NCI-H1417 treated with DMSO at 0.1 percent for 48 hours (cell line): ENCODE measurements around the gene UQCC2.

Experiments used
- DNase-seq: peaks from one replicate; lab custom pipeline; 2025; lab: John Stamatoyannopoulos, UW

The UQCC2 gene

DNA sequence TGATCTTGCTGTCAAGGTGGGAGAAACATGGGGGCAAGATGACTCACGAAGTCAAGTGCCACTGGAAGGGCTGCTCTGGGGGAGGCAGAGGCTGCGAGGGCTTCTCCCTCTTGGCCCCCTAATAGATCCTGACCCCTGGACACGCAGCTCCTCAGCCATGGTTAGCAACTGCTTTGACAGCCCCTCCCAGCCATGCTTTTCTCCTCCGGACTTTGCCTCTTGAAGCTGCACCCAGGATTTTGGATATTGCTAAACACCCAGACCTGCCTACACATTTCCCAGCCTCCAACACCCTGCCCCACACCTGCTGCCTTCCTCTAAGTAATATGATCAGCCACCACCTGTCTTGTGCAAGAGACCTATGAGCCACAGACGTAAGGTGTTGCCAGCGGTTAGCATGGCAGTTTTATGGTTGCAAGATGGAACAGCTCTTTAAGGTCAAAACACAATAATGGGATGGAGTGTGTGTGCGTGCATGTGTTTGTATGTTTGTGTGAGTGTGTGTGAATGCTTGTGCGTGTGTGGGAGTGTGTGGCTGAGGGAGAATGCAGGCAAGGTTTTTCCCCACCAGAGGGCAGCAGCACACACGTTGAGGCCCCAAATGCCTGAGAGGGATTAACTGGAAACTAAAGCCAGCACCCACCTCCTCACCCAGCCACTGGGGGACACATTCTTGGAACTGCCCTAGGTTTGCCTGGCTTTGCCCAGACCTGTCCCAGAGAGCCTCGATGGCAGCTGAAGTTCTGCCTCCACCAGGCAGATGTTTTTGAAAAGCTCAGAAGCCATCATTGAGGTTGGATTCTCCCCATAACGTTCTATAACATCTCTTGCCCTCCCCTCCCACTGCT lies 32.7 kb upstream of the UQCC2 start:
- peak; percentile 49 for DNase-seq

DNA sequence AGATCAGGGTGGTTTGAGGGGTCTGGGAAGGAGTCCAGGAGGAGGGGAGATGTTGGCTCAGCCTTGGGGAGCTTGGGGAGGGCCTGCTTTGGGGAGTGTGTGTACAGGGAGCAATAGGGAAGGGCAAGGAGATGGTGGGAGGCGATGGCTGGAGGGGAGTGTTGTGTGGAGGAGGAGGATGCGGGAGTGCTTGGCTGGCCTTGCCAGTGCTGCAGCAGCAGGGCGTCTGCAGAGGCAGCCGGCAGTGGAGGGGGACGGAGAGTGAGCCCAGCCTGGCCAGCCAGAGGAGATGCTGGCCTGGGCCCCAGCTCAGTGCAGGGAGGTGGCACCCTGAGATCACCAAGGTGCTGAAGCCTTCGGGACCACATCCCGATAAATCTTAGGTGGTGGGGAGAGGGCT lies 31.3 kb upstream of the UQCC2 start:
- DNase-seq: no peak

DNA sequence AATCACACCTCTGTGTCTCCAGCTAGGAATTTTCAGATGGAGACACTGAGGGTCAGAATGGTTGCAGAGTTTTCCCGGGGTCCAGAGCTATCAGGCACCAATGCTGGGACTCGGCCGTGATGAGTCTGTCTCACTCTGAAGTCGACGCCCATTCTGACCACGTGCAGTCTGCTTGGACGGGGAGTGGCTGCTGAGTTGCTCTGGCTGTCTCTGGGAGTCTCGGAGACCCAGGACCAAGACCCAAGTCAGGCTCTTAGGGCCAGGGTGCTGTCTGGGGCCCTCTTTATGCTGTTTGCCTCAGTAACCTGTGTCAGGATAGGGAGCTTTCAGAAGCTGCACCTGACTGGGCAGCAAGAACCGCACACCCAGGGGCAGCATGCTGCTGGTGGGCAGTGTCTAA lies 30.6 kb upstream of the UQCC2 start:
- no peak for DNase-seq

DNA sequence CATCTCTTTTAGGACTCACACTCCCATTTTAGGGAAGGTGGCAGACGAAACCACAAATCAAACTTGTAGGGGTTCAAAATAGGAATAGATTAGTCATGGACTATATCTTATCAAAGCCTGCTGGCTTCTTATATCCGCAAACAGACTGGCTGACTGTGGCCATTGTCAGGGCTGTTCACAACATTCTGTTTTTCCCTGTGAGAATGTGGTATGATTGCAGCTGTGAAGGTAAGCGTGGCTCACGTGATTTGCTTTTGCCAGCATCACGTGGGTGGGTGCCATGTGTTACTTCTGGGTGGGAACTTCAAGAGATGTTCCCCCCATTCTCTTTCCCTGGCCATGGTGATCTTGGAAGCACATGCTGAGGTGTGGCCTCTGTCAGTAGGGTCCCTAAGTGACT lies 29.3 kb upstream of the UQCC2 start:
- DNase-seq: no peak

DNA sequence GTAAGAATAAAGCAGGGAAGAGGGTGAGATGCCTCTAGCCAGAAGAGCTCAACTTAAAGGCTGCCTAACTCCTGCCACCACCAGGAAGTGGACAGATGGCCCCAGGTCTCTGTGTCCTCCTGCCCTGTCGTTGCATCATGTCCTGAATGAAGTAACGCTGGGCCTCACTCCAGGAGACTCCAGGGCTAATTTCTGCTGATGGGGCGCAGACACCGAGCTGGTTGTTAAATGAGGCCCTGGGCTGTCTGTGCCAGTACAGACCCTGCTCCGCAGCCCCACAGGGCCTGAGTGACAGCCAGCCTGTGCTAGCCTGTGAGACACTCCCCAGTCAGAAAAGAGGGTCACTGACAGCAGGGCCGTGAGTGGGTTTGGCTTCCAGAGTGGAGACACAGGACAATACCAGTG lies 28.7 kb upstream of the UQCC2 start:
- DNase-seq: no peak

DNA sequence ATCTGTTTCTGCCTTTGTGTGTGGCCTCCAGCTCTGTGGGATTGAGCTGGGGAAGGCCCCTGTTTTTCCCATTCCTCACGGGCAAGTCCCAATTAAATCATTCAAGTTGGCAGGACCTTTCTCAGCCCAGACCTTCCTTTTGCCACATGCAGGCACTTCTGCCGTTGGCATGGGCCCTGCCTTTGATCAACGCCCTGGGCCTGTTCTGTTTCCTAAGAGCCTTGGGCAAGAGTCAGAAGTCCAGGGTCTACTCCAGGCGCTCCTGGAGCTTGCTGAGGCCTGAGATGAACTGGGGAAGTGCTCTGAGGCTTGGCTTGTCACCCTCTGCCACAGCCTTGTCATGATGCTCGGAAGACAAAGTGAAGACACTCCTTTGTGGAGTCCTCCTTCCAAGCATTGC lies 28.1 kb upstream of the UQCC2 start:
- no peak for DNase-seq

DNA sequence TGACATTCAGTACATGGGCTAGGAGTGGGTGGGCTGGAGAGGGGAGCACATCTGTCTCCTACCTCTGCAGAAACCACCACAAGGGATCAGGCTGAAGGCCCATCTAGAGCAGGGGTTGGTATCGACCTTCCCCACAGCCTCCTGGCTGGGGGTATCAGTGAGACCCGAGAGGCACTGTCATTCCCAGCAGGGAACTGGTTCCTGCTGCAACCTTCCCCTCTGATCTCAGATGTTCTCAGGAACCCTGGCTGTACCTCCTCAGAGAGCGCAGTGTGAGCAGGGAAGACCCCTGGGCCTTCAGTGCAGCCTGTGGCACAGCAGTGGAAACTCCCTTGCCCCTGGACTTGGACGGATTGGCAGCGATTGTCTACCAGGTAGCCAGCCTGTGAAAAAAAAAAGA lies 27.4 kb upstream of the UQCC2 start:
- DNase-seq: no peak

DNA sequence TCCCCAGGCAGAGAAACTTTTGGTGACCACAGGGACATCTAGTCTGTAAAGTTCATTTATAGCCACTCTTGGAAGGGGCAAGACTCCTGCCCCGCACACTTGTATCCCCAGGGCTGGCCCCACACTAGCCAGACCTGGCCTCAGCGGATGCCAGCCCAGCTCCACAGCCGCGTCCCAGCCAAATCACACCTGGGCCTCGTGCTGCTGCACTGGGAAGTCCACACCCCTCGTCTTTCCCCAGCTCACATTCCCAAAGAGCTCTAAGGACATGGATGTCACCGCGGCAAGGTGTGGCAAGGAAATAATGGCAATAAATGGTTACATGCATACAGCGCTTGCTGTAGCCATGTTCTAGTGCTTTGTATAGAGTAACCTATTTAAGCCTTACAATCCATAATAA lies 26.7 kb upstream of the UQCC2 start:
- no peak for DNase-seq

DNA sequence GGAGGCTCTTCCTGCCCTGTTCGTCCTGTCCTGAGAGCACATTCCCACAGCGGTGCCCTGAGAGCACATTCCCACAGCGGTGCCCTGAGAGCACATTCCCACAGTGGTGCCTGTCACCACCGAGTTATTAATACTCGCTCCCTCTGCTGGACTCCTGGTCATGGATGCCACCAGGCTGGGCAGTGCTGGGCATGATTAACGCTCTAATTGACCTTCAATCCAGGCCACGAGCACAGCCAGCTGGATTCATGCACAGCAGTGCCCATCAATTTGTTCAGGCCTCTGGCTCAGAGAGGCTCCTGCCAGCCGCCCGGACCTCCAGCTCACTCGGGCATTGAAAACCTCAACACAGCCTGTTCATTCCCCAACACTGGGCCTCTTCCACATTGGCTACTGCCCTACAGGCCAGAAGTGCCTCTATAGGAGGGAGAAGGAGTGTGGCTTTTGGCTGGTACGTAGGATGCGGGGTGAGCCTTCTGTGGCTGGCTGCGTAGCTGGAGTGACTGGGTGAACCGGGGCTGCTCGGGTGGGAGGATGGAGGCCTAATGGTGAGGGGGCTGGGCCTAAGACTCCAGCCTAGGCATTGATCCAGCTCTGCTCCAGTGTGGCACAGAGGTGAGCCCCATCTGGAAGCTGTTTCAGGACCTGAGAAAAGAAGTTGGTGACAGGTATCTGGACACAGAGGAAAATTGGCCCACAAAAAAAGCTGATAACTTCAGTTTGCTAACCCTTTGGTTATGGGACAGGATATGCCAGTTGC lies 25.9 kb upstream of the UQCC2 start:
- DNase-seq: no peak

DNA sequence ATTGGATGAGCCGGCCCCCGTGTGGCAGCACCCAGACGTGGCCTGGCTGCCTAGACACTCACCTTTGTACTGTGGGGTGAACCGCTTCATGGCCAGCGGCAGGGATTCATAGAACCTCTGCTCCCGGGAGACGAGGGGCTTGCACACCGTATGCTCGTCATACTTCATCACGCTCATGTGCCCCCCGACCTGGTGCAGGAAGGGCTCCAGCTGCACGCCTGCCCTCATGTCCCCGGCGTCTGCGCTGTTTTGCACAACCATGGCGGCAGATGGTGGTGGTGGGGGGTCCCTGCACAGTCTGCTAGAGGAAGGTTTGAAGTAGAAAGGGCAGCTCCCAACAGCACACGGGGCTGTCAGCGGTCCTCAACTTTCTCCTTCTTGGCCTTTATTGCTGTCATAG lies 23.7 kb upstream of the UQCC2 start:
- DNase-seq: no peak

DNA sequence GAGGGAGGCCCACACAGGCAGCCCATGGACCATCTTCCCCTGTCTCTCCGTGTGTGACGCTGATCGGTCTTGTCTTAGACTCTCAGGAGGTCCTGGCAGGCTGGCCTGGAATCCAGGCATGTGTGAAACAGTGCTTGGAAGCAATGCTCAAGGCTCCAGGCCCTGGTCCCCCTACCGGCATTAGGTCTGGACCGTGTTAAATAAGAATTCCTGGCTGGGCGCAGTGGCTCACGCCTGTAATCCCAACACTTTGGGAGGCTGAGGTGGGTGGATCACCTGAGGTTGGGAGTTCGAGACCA lies 22.2 kb upstream of the UQCC2 start:
- DNase-seq: no peak

DNA sequence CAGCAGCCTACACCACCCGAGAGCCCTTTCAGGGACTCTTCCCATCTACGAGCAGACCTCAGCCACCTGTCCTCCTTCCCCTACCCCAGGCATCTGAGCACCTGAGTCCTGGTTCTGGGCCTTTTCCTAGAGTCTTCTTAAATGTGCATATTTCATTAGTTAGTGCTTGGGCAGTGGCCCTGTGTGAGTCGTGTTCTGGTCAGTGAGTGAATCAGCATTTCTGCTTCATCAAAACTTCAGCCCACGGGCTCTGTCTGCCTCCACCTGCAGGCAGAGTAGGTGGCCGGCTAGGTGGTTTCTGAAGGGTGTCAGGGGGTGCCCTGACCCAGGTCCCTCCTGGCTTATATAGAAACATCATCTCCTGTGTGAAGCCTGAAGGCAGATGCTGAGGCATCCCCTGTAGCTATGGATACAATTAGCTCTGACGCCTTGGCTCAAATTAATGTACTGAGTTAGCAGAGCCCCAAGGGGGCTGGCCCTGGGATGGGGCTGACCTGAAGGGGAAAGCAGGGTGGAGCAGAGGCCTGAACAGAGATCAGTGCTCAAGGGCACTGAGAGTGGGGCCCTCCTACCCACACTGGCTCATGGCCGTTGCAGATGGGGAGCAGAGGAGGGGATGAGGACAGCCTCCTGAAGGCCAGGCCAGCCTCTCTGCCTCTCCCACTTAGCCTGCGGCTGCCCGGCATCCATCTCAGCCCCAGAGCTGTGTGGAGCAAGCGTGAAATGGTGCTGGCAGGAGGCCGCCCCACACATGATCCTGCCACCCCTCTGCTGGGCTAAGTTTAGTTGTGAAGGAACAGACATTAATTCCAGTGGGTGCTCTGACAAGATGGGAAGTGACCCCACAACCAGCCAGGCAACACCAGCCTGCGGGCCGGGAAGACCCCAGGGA lies 21.6 kb upstream of the UQCC2 start:
- no peak for DNase-seq

DNA sequence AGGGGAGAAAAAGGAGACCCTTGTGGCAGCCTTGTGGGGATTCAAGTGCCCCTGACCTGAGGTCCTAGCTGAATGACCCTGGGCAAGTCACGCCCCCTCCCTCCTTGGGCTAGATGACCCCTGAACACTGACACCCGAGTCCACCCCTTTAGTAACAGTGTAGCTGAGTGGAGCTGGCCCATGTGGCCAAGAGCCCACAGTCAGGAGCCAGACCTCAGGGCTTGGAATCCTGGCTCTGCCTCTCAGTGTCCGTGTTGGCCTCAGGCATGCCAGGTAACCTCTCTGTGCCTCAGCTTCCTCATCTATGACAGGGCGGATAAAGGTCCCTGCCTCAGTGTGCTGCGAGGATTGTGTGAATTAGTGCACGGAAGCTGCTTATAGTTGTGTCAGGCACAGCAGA lies 20.9 kb upstream of the UQCC2 start:
- no peak for DNase-seq

DNA sequence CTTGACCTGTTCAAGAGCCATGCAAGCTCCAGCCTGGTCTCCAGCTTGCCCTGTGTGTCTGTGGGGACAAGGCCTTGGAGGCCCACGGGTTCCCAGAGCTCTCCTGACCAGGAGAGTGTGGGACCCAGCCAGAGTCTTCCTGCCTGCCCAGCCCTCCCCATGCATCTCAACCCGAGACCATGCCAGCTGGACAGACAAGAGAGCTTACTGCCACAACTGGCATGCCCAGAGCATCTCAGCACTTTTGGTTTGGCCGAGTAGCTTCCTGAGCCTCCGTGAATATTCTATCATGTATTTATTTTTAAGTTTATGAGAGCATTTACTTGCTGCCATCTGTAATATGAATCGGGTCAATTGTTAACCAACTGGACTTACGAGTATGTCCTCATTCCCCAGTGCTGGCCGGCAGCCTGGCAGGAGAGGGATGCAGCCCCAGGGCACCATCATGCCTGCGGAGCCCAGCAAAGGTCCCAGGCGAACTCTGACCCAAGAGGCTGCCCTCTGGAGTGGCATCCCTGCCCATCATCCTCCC lies 20.3 kb upstream of the UQCC2 start:
- no peak for DNase-seq

DNA sequence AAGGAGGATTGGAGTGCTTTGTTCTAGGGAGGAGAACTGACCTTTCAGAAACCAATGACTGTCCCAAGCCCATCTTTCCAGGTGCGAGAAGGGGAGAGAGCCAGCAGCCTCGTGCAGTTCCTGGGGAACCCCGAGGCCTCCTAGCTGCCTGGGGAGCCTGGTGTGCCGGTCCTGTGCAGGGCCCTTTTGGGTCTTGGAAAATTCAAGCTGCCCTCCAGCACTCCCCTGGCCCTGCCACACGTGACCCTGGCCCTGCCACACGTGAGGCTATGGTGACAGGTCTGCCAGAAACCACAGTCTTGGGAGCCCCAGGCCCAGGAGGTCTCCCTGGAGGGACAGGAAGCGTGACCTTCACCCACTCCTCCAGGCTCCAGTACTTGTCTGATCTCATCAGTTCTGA lies 19.5 kb upstream of the UQCC2 start:
- no peak for DNase-seq

DNA sequence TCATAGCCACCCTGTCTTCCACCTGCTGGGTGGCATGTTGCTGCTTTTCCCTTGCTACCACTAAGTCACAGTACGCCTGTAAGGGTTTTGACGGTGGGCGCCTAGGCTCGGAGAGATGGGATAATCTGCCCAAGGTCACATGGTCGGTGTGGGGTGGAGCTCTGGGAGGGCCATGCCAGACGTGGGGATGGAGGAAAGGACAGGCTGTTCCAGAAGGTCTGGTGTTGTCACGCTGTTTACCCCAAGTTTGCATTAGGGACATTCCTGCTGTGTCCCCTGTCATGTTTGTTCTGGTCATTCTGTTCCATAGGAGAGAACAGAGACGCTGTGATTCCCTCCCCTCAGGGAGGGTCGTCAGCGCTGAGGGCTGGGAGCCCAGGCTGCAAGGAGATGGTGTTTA lies 19.1 kb upstream of the UQCC2 start:
- no peak for DNase-seq

DNA sequence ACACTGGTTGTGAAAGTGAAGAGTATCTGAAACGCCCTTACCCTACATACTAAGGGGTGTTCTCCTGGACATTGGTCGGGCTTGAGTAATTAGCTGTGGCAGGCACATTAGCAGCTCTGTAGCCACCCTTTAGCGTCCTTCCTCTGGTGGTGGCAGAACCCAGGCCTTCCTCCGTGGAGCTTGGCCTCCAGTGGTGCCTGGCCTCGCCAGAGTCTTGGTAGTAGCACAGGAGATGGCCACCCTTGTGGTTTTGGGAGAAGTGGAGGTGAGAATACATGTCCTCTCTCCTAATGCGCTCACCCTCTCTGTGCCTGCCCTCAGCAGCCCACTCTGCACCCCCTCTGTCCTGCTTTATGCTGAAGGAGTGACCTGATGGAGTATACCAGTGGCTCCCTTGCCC lies 17.6 kb upstream of the UQCC2 start:
- DNase-seq: no peak

DNA sequence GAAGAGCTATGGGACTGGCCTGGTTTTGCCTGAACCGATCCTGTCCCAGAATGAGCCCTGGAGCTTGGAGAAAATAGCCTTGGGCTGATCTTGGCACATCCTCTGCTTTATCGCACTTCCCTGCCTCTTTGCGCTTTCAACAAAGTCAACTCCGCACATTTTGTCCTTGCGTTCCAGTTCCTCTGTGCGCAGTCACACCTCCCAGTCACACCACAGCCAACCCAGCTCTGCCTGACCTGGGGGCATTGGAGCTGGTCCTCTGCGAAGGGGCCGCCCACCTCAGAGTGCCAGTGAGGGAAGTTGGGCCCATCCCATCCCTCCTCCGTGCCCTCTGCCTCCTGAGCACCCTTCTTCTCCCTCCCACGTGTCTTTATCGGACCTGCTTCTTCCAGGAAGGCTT lies 16.9 kb upstream of the UQCC2 start:
- no peak for DNase-seq

DNA sequence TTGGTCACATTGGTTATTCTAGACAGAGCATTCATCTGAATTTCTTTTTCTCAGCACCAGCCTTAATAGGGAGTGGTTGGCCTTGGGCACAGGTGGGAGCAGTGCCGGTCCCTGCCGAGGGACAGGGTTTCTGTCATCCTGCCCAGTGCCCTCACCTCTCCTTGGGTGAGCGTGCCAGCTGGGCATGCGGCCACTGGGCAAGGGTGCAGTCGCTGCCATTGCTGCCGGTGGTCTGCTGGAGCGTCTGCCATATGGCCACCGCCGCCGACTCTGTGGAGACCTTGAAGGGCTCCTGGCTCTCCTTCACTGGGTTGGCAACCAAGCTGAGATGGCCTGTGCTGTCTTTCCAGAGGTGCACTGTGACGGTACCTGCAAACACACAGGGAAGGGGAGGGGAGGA lies 16.4 kb upstream of the UQCC2 start:
- no peak for DNase-seq

DNA sequence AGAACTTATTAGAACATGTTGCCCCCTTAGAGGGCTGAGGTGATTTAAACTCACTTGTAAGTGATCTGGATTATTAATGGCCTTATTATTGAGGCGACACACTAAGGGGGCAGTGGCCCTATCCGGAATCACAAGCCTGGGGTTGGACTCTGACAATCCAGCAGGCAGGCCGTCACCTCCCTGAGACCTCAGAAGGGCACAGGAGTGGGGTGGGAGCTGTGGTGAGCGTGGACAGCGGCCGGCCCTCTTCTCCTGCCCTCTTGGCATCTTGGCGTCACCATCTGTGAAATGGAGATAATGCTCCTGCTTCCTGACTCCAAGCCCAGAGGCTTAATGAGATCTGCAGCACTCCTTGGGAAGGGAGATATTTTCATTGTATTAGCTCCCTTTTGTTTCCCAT lies 15.6 kb upstream of the UQCC2 start:
- DNase-seq: no peak

DNA sequence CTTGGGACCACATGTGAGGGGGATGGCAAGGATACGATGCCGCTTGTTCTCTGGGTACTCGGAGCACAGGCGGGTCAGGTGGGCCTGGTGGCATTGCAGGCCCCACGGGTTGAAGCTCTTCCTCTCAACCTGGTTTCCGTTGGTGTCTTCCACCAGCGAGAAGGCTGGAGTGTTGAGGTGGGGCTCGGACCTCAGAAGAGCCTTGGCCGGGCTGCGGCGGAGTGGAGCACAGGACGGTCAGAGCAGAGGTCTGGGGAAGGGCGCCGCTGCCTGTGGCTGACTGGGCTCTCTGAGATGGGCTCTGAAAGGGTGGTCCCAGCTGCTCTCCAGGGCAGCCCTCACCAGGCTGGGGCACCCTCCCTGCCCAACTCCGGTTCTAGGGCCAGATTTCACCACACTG lies 15.2 kb upstream of the UQCC2 start:
- DNase-seq: no peak

DNA sequence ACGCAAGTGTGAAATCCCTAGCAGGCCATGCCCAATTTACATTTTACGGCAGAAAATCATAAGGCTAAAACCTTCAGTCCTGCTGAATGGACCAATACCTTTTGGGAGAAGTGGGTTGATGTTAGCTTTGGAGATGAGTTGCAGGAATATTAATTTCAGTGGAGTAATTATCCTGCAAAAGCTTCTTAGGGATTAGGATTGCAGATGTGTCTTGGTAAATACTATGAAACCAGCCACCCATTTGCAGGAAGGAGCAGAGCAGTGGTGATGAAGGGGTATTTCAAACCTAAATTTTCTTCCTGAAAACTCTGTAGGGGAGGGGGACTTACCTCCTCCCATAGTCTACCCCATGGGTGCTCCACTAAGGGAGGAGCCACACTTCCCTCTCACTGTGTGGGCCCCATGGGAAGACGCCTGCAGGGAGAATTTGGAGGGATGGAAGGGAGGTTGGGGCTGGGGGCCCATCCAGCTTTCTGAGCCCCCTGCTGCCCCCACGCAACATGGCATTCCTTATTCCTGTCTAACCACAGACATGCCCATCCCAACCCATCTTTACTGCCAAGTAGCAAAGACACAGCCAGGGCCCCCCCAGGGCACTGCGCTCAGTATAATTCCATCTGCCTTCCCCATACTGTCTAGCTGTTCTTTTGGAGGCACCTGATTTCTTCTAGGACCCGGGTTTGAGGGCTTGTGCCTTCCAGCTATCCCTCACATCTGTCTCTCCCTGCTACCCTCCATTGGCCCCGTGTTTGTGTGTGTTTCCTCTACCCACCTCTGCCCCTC lies 14.6 kb upstream of the UQCC2 start:
- DNase-seq: no peak
